GM12878 (cell line): ENCODE data around the gene CBARP. TPM values are rescaled to one million over a fixed set of nuclear protein-coding genes. Genes with fewer than 3 reads are reported as not detected.

Source experiments
- BCL11A ChIP-seq: IDR thresholded peaks from 2 replicates; pipeline ENCODE4 v1.6.1; 2011; ENCODE audit warnings: low read depth, low read length
- BMI1 ChIP-seq: fragments of 450-650 bp; IDR thresholded peaks from 2 replicates; pipeline ENCODE4 v1.6.1; 2016; ENCODE audit warnings: mild to moderate bottlenecking, moderate library complexity, borderline replicate concordance
- CBFB ChIP-seq: IDR thresholded peaks from 2 replicates; pipeline ENCODE4 v1.6.1; 2016; ENCODE audit warnings: antibody characterized with exemption, low read depth
- IKZF2 ChIP-seq, 2 experiments: fragments of 450-650 bp; IDR thresholded peaks; 2 replicates each; pipeline ENCODE4 v1.6.1; 2017; ENCODE audit warnings: mild to moderate bottlenecking in 2 of 2, moderate library complexity in 2 of 2
- JUNB ChIP-seq: IDR thresholded peaks from 2 replicates; pipeline ENCODE4 v1.6.1; 2016; ENCODE audit warnings: antibody characterized with exemption, mild to moderate bottlenecking
- KLF5 ChIP-seq: fragments of 450-650 bp; IDR thresholded peaks from 2 replicates; pipeline ENCODE4 v1.6.1; 2014; ENCODE audit warnings: mild to moderate bottlenecking; ENCODE audit not compliant: partially characterized antibody
- MTA3 ChIP-seq: IDR thresholded peaks from 2 replicates; pipeline ENCODE4 v1.6.1; 2012; ENCODE audit warnings: low read length, inconsistent platforms, borderline replicate concordance
- MYC ChIP-seq: IDR thresholded peaks from 2 replicates; pipeline ENCODE4 v1.6.1; 2011; ENCODE audit warnings: mild to moderate bottlenecking, low read length, moderate library complexity, inconsistent platforms; ENCODE audit not compliant: insufficient read depth, insufficient replicate concordance, insufficient read length, severe bottlenecking
- NFYA ChIP-seq: IDR thresholded peaks from 2 replicates; pipeline ENCODE4 v1.6.1; 2011; ENCODE audit warnings: low read depth, mild to moderate bottlenecking, low read length, improper control_type of control experiment, borderline replicate concordance
- POLR2AphosphoS2 ChIP-seq: IDR thresholded peaks from 2 replicates; pipeline ENCODE4 v1.6.1; 2011; ENCODE audit warnings: low read depth, mild to moderate bottlenecking, low read length, improper control_type of control experiment, moderate library complexity
- RUNX3 ChIP-seq: IDR thresholded peaks from 2 replicates; pipeline ENCODE4 v1.6.1; 2012; ENCODE audit warnings: low read length, inconsistent platforms
- SREBF2 ChIP-seq: IDR thresholded peaks from 2 replicates; pipeline ENCODE4 v1.6.1; 2012; ENCODE audit warnings: mild to moderate bottlenecking, low read length
- TCF7 ChIP-seq: IDR thresholded peaks from 2 replicates; pipeline ENCODE4 v1.6.1; 2014; ENCODE audit warnings: antibody characterized with exemption, borderline replicate concordance
- YY1 ChIP-seq: IDR thresholded peaks from 2 replicates; pipeline ENCODE4 v1.6.1; 2011; ENCODE audit warnings: low read depth, mild to moderate bottlenecking, low read length
- polyA plus RNA-seq, 11 experiments: library from polyadenylated mRNA; depleted of rRNA in 4 of 11; unstranded in 6 of 11; stranded (reverse) in 5 of 11; fragments of >200 nt; fragmentation: Nextera tagmentation in 4 of 11; fragmentation: Illumina TruSeq in 1 of 11; extraction: Ambion mirVana in 4 of 11; extraction: Trizol in 1 of 11; gene quantifications; 1 replicate in 1 of 11; 2 replicates in 10 of 11; pipeline versions ENCODE4 v1.2.1 to v1.2.3, GENCODE V29; 2011 to 2016; ENCODE audit warnings: inconsistent platforms in 2 of 11, missing spikeins in 2 of 11, low read depth in 1 of 11
- total RNA-seq, 4 experiments: library from RNA; depleted of rRNA in 3 of 4; stranded (reverse); fragments of >200 nt in 3 of 4; fragmentation: Illumina TruSeq in 1 of 4; extraction: Trizol in 1 of 4; gene quantifications; 2 replicates each; pipeline versions ENCODE4 v1.2.1 to v1.2.3, GENCODE V29; 2013 to 2021
- TF ChIP-seq, protein P1 (sequence below): IDR thresholded peaks from 2 replicates; pipeline ENCODE4 v1.6.1; 2011; ENCODE audit warnings: borderline replicate concordance, low read depth, mild to moderate bottlenecking, moderate library complexity, mixed read lengths, low read length; ENCODE audit not compliant: insufficient read depth; ENCODE audit errors: extremely low read length
- TF ChIP-seq, protein P2 (sequence below): fragments of 450-650 bp; formaldehyde crosslinking; IDR thresholded peaks from 2 replicates; pipeline ENCODE4 v1.5.0; 2022; ENCODE audit warnings: mild to moderate bottlenecking, missing genetic modification characterization
- TF ChIP-seq, protein P3 (sequence below): fragments of 450-650 bp; IDR thresholded peaks from 2 replicates; pipeline ENCODE4 v1.6.1; 2016; ENCODE audit warnings: mild to moderate bottlenecking, moderate library complexity, borderline replicate concordance
- TF ChIP-seq, protein P4 (sequence below): IDR thresholded peaks from 2 replicates; pipeline ENCODE4 v1.6.1; 2011; ENCODE audit warnings: borderline replicate concordance, low read depth, mild to moderate bottlenecking, moderate library complexity, low read length; ENCODE audit not compliant: insufficient read depth, poor library complexity, severe bottlenecking

The CBARP gene
- total and polyA plus RNA-seq, 10 of the 15 experiments (the other 5 are each of a cell fraction or from before 2014, with no cell fraction given), result 0.04 to 0.59 (median 0.18) TPM; not detected in 3

DNA sequence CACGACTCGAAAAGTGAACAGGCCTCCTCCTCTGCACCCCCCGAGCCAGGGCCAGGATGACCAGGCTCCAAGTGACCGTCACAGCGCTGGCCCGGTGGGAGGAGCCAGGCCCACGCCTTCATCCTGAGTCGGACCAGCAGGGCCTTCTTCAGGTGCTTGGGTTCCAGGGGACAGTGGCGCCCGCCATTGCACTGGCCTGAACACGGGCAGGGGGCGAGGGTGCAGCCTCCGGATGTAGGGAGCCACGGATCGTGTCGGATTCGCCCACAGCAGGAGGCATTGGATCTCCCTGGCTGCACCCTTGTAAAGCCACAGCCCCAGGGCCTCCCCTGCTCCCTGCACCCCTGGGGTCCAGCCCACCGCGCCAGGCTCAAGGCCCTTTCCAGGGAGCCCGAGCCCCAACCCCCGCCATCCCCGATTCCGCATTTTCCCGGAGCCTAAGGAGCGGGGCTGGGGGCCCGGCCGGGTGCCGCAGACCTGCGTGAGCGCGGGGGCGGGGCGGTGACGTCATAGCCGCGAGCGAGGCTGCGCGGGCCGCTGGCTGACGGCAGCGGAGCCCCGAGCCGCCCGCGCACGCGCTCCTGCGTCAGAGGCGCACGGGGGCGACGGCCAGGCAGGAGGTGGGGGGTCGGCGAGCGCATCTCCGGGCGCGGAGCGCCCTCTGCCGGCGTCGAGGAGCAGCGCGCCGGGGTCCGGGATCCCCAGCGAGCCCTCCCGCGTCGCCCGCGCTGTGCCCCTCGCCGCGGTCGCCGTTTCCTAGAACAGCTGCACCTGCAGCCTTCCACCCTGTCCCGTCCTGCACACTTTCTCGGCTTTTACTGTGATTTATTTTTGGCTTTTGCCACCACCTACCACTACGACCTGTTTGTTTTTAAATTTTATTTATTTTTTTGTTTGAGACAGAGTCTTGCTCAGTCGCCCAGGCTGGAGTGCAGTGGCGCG, 2.3 kb upstream of the CBARP start (continued):
- TF ChIP-seq NFYA (no peak), YY1 (peak; percentile 72), BCL11A (no peak), POLR2AphosphoS2 (no peak), RUNX3 (no peak), MTA3 (no peak), MYC (no peak), TCF7 (no peak), SREBF2 (no peak), IKZF2 (IDR thresholded peaks at IDR 0.05) (peak in 1 of 2 experiments; percentile 14; a peak in 1 of 4 replicates), CBFB (no peak), JUNB (no peak), BMI1 (no peak), KLF5 (peak; percentile 69)
- TF ChIP-seq, protein P1, sequence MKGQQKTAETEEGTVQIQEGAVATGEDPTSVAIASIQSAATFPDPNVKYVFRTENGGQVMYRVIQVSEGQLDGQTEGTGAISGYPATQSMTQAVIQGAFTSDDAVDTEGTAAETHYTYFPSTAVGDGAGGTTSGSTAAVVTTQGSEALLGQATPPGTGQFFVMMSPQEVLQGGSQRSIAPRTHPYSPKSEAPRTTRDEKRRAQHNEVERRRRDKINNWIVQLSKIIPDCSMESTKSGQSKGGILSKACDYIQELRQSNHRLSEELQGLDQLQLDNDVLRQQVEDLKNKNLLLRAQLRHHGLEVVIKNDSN, result no peak
- TF ChIP-seq, protein P2, sequence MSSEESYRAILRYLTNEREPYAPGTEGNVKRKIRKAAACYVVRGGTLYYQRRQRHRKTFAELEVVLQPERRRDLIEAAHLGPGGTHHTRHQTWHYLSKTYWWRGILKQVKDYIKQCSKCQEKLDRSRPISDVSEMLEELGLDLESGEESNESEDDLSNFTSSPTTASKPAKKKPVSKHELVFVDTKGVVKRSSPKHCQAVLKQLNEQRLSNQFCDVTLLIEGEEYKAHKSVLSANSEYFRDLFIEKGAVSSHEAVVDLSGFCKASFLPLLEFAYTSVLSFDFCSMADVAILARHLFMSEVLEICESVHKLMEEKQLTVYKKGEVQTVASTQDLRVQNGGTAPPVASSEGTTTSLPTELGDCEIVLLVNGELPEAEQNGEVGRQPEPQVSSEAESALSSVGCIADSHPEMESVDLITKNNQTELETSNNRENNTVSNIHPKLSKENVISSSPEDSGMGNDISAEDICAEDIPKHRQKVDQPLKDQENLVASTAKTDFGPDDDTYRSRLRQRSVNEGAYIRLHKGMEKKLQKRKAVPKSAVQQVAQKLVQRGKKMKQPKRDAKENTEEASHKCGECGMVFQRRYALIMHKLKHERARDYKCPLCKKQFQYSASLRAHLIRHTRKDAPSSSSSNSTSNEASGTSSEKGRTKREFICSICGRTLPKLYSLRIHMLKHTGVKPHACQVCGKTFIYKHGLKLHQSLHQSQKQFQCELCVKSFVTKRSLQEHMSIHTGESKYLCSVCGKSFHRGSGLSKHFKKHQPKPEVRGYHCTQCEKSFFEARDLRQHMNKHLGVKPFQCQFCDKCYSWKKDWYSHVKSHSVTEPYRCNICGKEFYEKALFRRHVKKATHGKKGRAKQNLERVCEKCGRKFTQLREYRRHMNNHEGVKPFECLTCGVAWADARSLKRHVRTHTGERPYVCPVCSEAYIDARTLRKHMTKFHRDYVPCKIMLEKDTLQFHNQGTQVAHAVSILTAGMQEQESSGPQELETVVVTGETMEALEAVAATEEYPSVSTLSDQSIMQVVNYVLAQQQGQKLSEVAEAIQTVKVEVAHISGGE (CRISPR knock-in tag), result no peak
- TF ChIP-seq, protein P3, sequence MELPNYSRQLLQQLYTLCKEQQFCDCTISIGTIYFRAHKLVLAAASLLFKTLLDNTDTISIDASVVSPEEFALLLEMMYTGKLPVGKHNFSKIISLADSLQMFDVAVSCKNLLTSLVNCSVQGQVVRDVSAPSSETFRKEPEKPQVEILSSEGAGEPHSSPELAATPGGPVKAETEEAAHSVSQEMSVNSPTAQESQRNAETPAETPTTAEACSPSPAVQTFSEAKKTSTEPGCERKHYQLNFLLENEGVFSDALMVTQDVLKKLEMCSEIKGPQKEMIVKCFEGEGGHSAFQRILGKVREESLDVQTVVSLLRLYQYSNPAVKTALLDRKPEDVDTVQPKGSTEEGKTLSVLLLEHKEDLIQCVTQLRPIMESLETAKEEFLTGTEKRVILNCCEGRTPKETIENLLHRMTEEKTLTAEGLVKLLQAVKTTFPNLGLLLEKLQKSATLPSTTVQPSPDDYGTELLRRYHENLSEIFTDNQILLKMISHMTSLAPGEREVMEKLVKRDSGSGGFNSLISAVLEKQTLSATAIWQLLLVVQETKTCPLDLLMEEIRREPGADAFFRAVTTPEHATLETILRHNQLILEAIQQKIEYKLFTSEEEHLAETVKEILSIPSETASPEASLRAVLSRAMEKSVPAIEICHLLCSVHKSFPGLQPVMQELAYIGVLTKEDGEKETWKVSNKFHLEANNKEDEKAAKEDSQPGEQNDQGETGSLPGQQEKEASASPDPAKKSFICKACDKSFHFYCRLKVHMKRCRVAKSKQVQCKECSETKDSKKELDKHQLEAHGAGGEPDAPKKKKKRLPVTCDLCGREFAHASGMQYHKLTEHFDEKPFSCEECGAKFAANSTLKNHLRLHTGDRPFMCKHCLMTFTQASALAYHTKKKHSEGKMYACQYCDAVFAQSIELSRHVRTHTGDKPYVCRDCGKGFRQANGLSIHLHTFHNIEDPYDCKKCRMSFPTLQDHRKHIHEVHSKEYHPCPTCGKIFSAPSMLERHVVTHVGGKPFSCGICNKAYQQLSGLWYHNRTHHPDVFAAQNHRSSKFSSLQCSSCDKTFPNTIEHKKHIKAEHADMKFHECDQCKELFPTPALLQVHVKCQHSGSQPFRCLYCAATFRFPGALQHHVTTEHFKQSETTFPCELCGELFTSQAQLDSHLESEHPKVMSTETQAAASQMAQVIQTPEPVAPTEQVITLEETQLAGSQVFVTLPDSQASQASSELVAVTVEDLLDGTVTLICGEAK, result no peak
- TF ChIP-seq, protein P4, sequence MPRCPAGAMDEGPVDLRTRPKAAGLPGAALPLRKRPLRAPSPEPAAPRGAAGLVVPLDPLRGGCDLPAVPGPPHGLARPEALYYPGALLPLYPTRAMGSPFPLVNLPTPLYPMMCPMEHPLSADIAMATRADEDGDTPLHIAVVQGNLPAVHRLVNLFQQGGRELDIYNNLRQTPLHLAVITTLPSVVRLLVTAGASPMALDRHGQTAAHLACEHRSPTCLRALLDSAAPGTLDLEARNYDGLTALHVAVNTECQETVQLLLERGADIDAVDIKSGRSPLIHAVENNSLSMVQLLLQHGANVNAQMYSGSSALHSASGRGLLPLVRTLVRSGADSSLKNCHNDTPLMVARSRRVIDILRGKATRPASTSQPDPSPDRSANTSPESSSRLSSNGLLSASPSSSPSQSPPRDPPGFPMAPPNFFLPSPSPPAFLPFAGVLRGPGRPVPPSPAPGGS, result no peak
